OCI-LY7 (cell line): Measurements from ENCODE around the gene CDK15.

Source experiments
- EZH2phosphoT487 ChIP-seq: fragments of 200-600 bp; sonication (generic); IDR thresholded peaks from 2 replicates; pipeline ENCODE4 v1.6.1; 2018; ENCODE audit warnings: low read depth, borderline replicate concordance, mild to moderate bottlenecking, mixed run types, antibody characterized with exemption, low read length, moderate library complexity, mixed read lengths
- TF ChIP-seq, protein P1 (sequence below): fragments of 200-600 bp; sonication (generic); conservative IDR thresholded peaks from 2 replicates; pipeline ENCODE4 v1.5.1; 2014; ENCODE audit warnings: mild to moderate bottlenecking, antibody characterized with exemption, low read length, moderate library complexity, mixed read lengths

DNA sequence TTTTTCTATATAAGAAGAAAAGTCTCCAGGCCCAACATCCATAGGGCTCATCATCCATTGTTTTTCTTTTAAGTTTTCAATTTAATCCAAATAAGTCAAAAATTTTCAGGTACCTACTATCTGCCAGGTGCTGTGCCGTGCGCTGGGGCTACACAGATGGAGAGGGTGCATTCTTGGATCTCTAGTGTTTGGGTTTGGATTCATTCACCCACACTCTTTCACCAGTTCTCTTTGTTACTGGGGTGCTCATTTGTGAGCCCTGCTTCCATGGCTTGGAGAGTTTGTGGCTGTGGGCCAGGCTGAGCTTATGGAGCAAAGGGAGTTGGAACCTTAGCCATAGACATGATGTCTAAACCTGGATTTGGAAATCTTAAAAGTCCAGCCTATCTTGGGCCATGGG lies 51.0 kb downstream of the CDK15 start:
- TF ChIP-seq, protein P1, sequence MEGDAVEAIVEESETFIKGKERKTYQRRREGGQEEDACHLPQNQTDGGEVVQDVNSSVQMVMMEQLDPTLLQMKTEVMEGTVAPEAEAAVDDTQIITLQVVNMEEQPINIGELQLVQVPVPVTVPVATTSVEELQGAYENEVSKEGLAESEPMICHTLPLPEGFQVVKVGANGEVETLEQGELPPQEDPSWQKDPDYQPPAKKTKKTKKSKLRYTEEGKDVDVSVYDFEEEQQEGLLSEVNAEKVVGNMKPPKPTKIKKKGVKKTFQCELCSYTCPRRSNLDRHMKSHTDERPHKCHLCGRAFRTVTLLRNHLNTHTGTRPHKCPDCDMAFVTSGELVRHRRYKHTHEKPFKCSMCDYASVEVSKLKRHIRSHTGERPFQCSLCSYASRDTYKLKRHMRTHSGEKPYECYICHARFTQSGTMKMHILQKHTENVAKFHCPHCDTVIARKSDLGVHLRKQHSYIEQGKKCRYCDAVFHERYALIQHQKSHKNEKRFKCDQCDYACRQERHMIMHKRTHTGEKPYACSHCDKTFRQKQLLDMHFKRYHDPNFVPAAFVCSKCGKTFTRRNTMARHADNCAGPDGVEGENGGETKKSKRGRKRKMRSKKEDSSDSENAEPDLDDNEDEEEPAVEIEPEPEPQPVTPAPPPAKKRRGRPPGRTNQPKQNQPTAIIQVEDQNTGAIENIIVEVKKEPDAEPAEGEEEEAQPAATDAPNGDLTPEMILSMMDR = no peak
- TF ChIP-seq EZH2phosphoT487 = no peak
